ENCODE results near the gene CCT8L2. TPM values are rescaled to one million over a fixed set of nuclear protein-coding genes. Genes with fewer than 3 reads are reported as not detected.
A peak's percentile ranks its signal among the peaks of the same experiment; 100 is the strongest.
"Not testable (repeated sequence)": the region's sequence is repeated elsewhere in the genome, so short reads cannot be mapped to it uniquely, and the experiment has no call there.

CCT8L2 gene
- total RNA-seq, 4 donors from 2014 or later: not detected

GRCh38 chr22:16601437-16602223, 9.0 kb upstream of the CCT8L2 start:
- intact Hi-C loops (cut with DNase I): no loop called here
- H3K9me3 ChIP-seq: no peaks in the 10 kb centered on the region
- peaks cover 0 to 82% (median 0%) of the 10 kb centered on the region in 4 donors for H3K27me3 ChIP-seq
- TF ChIP-seq, protein P1, sequence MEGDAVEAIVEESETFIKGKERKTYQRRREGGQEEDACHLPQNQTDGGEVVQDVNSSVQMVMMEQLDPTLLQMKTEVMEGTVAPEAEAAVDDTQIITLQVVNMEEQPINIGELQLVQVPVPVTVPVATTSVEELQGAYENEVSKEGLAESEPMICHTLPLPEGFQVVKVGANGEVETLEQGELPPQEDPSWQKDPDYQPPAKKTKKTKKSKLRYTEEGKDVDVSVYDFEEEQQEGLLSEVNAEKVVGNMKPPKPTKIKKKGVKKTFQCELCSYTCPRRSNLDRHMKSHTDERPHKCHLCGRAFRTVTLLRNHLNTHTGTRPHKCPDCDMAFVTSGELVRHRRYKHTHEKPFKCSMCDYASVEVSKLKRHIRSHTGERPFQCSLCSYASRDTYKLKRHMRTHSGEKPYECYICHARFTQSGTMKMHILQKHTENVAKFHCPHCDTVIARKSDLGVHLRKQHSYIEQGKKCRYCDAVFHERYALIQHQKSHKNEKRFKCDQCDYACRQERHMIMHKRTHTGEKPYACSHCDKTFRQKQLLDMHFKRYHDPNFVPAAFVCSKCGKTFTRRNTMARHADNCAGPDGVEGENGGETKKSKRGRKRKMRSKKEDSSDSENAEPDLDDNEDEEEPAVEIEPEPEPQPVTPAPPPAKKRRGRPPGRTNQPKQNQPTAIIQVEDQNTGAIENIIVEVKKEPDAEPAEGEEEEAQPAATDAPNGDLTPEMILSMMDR (IDR thresholded peaks at IDR 0.05): no peak
- TF ChIP-seq POLR2A (IDR thresholded peaks at IDR 0.05): no peak
- peak overlapping the region; percentile 42 to 85 (median 80) for H3K27ac ChIP-seq
- WGBS, 2 donors: 0% methylated on average over 3 of the region's 100 CpGs; no CpG with 5 or more reads in 1 of the 2 donors
- H3K36me3 ChIP-seq: no peaks in the 10 kb centered on the region
- peak overlapping the region; percentile 22 to 60 (median 50) for H3K4me3 ChIP-seq
- no peak for DNase-seq
- peaks cover 0 to 11% (median 4%) of the 10 kb centered on the region in 3 donors for H3K4me1 ChIP-seq

GRCh38 chr22:16600644-16601436, 8.2 kb upstream of the CCT8L2 start:
- H3K36me3 ChIP-seq; intact Hi-C loops (cut with DNase I); H3K9me3 ChIP-seq; DNase-seq: not testable (repeated sequence)
- WGBS, 2 donors: 10 to 19% methylated on average over 20 to 22 of the region's 71 CpGs
- Histone ChIP-seq H3K27ac (peak overlapping the region in 3 of 4 donors; percentile 42 to 85 (median 84)), H3K27me3 (peaks cover 0 to 76% (median 0%) of the 10 kb centered on the region in 4 donors), H3K4me3 (peak overlapping the region; percentile 22 to 60 (median 50)), H3K4me1 (peaks cover 0 to 11% (median 4%) of the 10 kb centered on the region in 3 donors)

DNA sequence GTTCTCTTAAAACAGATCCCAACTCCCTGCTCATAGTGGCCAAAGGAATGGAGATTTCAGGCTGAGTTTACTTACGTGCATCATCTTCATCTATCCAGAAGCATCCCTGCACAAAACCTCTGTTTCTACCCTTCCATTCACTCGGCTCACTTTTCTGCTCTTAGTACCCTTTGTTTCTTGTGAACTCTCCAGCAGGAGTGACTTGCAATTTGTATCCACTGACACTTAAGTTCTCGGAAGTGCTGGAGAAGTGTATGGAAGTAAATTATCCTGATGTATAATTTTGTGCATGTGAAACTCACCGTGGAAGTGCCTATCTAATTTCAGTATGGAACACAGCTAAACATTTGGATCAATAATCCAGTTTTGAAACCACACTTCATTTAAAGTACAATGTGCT, 7.0 kb upstream of the CCT8L2 start:
- H3K4me3 ChIP-seq; H3K36me3 ChIP-seq; H3K27ac ChIP-seq; intact Hi-C loops (cut with DNase I); DNase-seq; H3K9me3 ChIP-seq: not testable (repeated sequence)
- Histone ChIP-seq H3K27me3 (peaks cover 0 to 73% (median 0%) of the 10 kb centered on the region in 4 donors), H3K4me1 (peaks cover 0 to 11% (median 4%) of the 10 kb centered on the region in 3 donors)
- 25 to 53% methylated on average over 4 of the region's 4 CpGs for WGBS, 2 donors

- intact Hi-C loops (cut with DNase I); H3K27ac ChIP-seq; H3K4me1 ChIP-seq; DNase-seq; H3K4me3 ChIP-seq; H3K36me3 ChIP-seq; H3K9me3 ChIP-seq: not testable (repeated sequence)
- H3K27me3 ChIP-seq: peaks cover 0 to 29% (median 0%) of the 10 kb centered on the region in 4 donors
- WGBS, 2 donors: 79 to 81% methylated on average over 8 of the region's 8 CpGs
Measured at GRCh38 chr22:16595251-16595650, 2.6 kb upstream of the CCT8L2 start.

- DNase-seq: no peak
- Histone ChIP-seq H3K27ac (no peak overlapping the region), H3K4me1 (no peaks in the 10 kb centered on the region), H3K27me3 (peaks cover 0 to 20% (median 0%) of the 10 kb centered on the region in 4 donors), H3K4me3 (no peak overlapping the region), H3K36me3 (no peaks in the 10 kb centered on the region), H3K9me3 (no peaks in the 10 kb centered on the region)
- TF ChIP-seq POLR2A (IDR thresholded peaks at IDR 0.05): no peak
- TF ChIP-seq, protein P1 (IDR thresholded peaks at IDR 0.05): no peak
- intact Hi-C loops (cut with DNase I): no loop called here
- 71 to 77% methylated on average over 4 of the region's 4 CpGs for WGBS, 2 donors
Measured at GRCh38 chr22:16594026-16594425, 1.4 kb upstream of the CCT8L2 start.

- H3K36me3 ChIP-seq; DNase-seq; H3K4me3 ChIP-seq; H3K9me3 ChIP-seq; intact Hi-C loops (cut with DNase I); H3K27me3 ChIP-seq; H3K27ac ChIP-seq; H3K4me1 ChIP-seq: not testable (repeated sequence)
- 70 to 100% methylated on average over 1 to 2 of the region's 11 CpGs for WGBS, 2 donors
Measured at GRCh38 chr22:16592231-16592630, 379 bp downstream of the CCT8L2 start.

GRCh38 chr22:16591136-16591535, 1.5 kb downstream of the CCT8L2 start:
- H3K27me3 ChIP-seq; H3K27ac ChIP-seq; H3K4me3 ChIP-seq; H3K4me1 ChIP-seq; H3K9me3 ChIP-seq; intact Hi-C loops (cut with DNase I); DNase-seq; H3K36me3 ChIP-seq: not testable (repeated sequence)
- WGBS, 2 donors: 65 to 89% methylated on average over 3 to 4 of the region's 4 CpGs

Measured in esophagus squamous epithelium (tissue), 5 donors.